ENCODE data around the gene KPNA6. TPM values are rescaled to one million over a fixed set of nuclear protein-coding genes. Genes with fewer than 3 reads are reported as not detected.
"Not testable (repeated sequence)": the region's sequence is repeated elsewhere in the genome, so short reads cannot be mapped to it uniquely, and the experiment has no call there.

The KPNA6 gene
- total and polyA plus RNA-seq, 4 experiments from 2014 or later, result 25.4 to 62.5 (median 42.9) TPM

- Mint-ChIP-seq H3K27ac (no peak overlapping the region), H3K27me3 (no peaks in the 10 kb centered on the region), H3K4me1 (peaks cover 30 to 52% (median 42%) of the 10 kb centered on the region in 4 donors), H3K36me3 (peaks cover 8 to 16% of the 10 kb centered on the region in 2 donors), H3K9me3 (no peaks in the 10 kb centered on the region), H3K4me3 (no peak overlapping the region)
- peaks cover 14% of the 10 kb centered on the region for H3K4me1 ChIP-seq (ENCODE audit: insufficient read depth, low read length)
- POLR2A ChIA-PET (ENCODE audit: partially characterized antibody), result interaction anchor here (1.3 kb wide), 1 partner anchor 29 kb away, joined by 3 read pairs; the partner anchor contains the start of gene KPNA6
- H3K27ac ChIP-seq (ENCODE audit: low read depth, low read length), result no peak overlapping the region
- CTCF ChIA-PET (ENCODE audit: partially characterized antibody), result no interaction called here
- no peak overlapping the region for H3K4me3 ChIP-seq (ENCODE audit: low read length in 2 of 2)
- H3K36me3 ChIP-seq (ENCODE audit: insufficient read depth, low read length), result no peaks in the 10 kb centered on the region
- no peak for DNase-seq
- no peaks in the 10 kb centered on the region for H3K27me3 ChIP-seq (ENCODE audit: insufficient read depth, low read length)
- no peaks in the 10 kb centered on the region for H3K9me3 ChIP-seq (ENCODE audit: control insufficient read depth in 1 of 2, low read length in 2 of 2)
- intact Hi-C loops (cut with micrococcal nuclease), result no loop called here
These were observed 29.3 kb downstream of the KPNA6 start for GRCh38 chr1:32137111-32137510.

- H3K27me3 Mint-ChIP-seq, result no peaks in the 10 kb centered on the region
- DNase-seq, result no peak
- POLR2A ChIA-PET (ENCODE audit: partially characterized antibody), result no interaction called here
- H3K9me3 ChIP-seq (ENCODE audit: control insufficient read depth in 1 of 2, low read length in 2 of 2), result no peaks in the 10 kb centered on the region
- peaks cover 22% of the 10 kb centered on the region for H3K4me1 ChIP-seq (ENCODE audit: insufficient read depth, low read length)
- no peak overlapping the region for H3K4me3 ChIP-seq (ENCODE audit: low read length in 2 of 2)
- H3K36me3 Mint-ChIP-seq, result peaks cover 8 to 14% of the 10 kb centered on the region in 2 donors
- no peaks in the 10 kb centered on the region for H3K36me3 ChIP-seq (ENCODE audit: insufficient read depth, low read length)
- H3K4me1 Mint-ChIP-seq, result peaks cover 38 to 69% (median 55%) of the 10 kb centered on the region in 4 donors
- H3K27me3 ChIP-seq (ENCODE audit: insufficient read depth, low read length), result no peaks in the 10 kb centered on the region
- peak overlapping the region in 4 of 7 donors; percentile 0 to 61 (median 27) for H3K27ac Mint-ChIP-seq
- CTCF ChIA-PET (ENCODE audit: partially characterized antibody), result interaction anchor here (0.9 kb wide), 1 partner anchor 28 kb away, joined by 4 read pairs; no protein-coding TSS in a partner anchor
- H3K27ac ChIP-seq (ENCODE audit: low read depth, low read length), result no peak overlapping the region
- H3K4me3 Mint-ChIP-seq, result peak overlapping the region in 3 of 8 donors; percentile 2 to 50 (median 20)
- intact Hi-C loops (cut with micrococcal nuclease), result no loop called here
- no peaks in the 10 kb centered on the region for H3K9me3 Mint-ChIP-seq
These were observed 31.1 kb downstream of the KPNA6 start for GRCh38 chr1:32138965-32139364.

- no peak overlapping the region for H3K4me3 Mint-ChIP-seq
- H3K27me3 Mint-ChIP-seq, result no peaks in the 10 kb centered on the region
- CTCF ChIA-PET (ENCODE audit: partially characterized antibody), result no interaction called here
- H3K4me1 Mint-ChIP-seq, result peaks cover 41 to 79% (median 60%) of the 10 kb centered on the region in 4 donors
- Histone ChIP-seq H3K9me3 (ENCODE audit: control insufficient read depth in 1 of 2, low read length in 2 of 2) (no peaks in the 10 kb centered on the region), H3K36me3 (ENCODE audit: insufficient read depth, low read length) (no peaks in the 10 kb centered on the region), H3K4me3 (ENCODE audit: low read length in 2 of 2) (no peak overlapping the region), H3K4me1 (ENCODE audit: insufficient read depth, low read length) (peaks cover 27% of the 10 kb centered on the region), H3K27ac (ENCODE audit: low read depth, low read length) (no peak overlapping the region), H3K27me3 (ENCODE audit: insufficient read depth, low read length) (no peaks in the 10 kb centered on the region)
- POLR2A ChIA-PET (ENCODE audit: partially characterized antibody), result no interaction called here
- intact Hi-C loops (cut with micrococcal nuclease), result no loop called here
- peak overlapping the region in 6 of 7 donors; percentile 8 to 77 (median 46) for H3K27ac Mint-ChIP-seq
- no peak for DNase-seq
- H3K36me3 Mint-ChIP-seq, result peaks cover 6 to 17% of the 10 kb centered on the region in 2 donors
- H3K9me3 Mint-ChIP-seq, result peaks cover 0 to 6% (median under 1%) of the 10 kb centered on the region in 8 donors
These were observed 34.8 kb downstream of the KPNA6 start for GRCh38 chr1:32142446-32143301.

DNA sequence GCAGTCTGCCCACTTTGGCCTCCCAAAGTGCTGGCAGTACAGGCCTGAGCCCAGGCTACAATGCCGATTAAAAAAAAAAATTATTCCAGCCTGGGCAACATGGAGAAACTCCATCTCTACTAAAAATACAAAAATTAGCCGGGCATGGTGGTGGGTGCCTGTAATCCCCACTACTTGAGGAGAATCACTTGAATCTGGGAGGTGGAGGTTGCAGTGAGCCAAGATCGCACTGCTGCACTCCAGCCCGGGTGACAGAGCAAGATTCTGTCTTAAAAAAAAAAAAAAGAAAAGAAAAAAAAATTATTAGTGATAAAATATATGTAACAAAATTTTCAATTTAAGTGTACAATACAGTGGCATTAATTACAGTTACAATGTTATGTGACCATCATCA lies 35.4 kb downstream of the KPNA6 start:
- H3K27ac ChIP-seq (ENCODE audit: low read depth, low read length), result not testable (repeated sequence)
- H3K27ac Mint-ChIP-seq, result peak overlapping the region in 4 of 7 donors; percentile 10 to 77 (median 30)

DNA sequence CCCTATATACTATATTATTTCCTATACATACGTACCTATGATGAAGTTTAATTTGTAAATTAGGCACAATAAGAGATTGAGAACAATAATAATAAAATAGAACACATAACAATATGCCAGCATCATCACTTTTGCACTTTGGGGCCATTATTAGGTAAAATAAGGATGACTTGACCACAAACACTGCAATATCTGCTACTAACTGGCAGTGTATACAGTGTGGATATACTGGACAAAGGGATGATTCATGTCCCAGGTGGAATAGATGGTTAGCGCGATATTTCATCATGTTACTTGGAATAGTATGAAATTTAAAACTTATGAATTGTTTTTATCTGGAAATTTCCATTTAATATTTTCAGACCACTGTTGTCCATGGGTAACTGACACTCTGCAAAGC lies 36.2 kb downstream of the KPNA6 start:
- intact Hi-C loops (cut with micrococcal nuclease), result no loop called here
- Histone ChIP-seq H3K27me3 (ENCODE audit: insufficient read depth, low read length) (no peaks in the 10 kb centered on the region), H3K4me1 (ENCODE audit: insufficient read depth, low read length) (peaks cover 20% of the 10 kb centered on the region), H3K27ac (ENCODE audit: low read depth, low read length) (no peak overlapping the region), H3K36me3 (ENCODE audit: insufficient read depth, low read length) (no peaks in the 10 kb centered on the region), H3K4me3 (ENCODE audit: low read length in 2 of 2) (no peak overlapping the region), H3K9me3 (ENCODE audit: control insufficient read depth in 1 of 2, low read length in 2 of 2) (no peaks in the 10 kb centered on the region)
- Mint-ChIP-seq H3K9me3 (peaks cover 0 to 17% (median 10%) of the 10 kb centered on the region in 8 donors), H3K36me3 (peaks cover 19 to 22% of the 10 kb centered on the region in 2 donors), H3K27ac (no peak overlapping the region), H3K4me1 (peaks cover 35 to 69% (median 52%) of the 10 kb centered on the region in 4 donors), H3K27me3 (no peaks in the 10 kb centered on the region), H3K4me3 (no peak overlapping the region)
- CTCF ChIA-PET (ENCODE audit: partially characterized antibody), result no interaction called here
- DNase-seq, result no peak
- POLR2A ChIA-PET (ENCODE audit: partially characterized antibody), result no interaction called here

More for the DNA sequence above, 35.4 kb downstream of the KPNA6 start:
- peaks cover 39 to 76% (median 57%) of the 10 kb centered on the region in 4 donors for H3K4me1 Mint-ChIP-seq
- CTCF ChIA-PET (ENCODE audit: partially characterized antibody); H3K27me3 ChIP-seq (ENCODE audit: insufficient read depth, low read length); H3K9me3 ChIP-seq (ENCODE audit: control insufficient read depth in 1 of 2, low read length in 2 of 2); H3K4me3 ChIP-seq (ENCODE audit: low read length in 2 of 2); H3K27me3 Mint-ChIP-seq; POLR2A ChIA-PET (ENCODE audit: partially characterized antibody); H3K4me3 Mint-ChIP-seq; DNase-seq; H3K36me3 ChIP-seq (ENCODE audit: insufficient read depth, low read length); intact Hi-C loops (cut with micrococcal nuclease): not testable (repeated sequence)
- H3K4me1 ChIP-seq (ENCODE audit: insufficient read depth, low read length), result peaks cover 27% of the 10 kb centered on the region
- H3K9me3 Mint-ChIP-seq, result peaks cover 0 to 12% (median 6%) of the 10 kb centered on the region in 8 donors
- peaks cover 11 to 22% of the 10 kb centered on the region in 2 donors for H3K36me3 Mint-ChIP-seq

- H3K36me3 ChIP-seq (ENCODE audit: insufficient read depth, low read length); DNase-seq; H3K27ac ChIP-seq (ENCODE audit: low read depth, low read length); H3K27me3 Mint-ChIP-seq; H3K4me1 ChIP-seq (ENCODE audit: insufficient read depth, low read length); POLR2A ChIA-PET (ENCODE audit: partially characterized antibody); H3K4me3 Mint-ChIP-seq; H3K9me3 ChIP-seq (ENCODE audit: control insufficient read depth in 1 of 2, low read length in 2 of 2); H3K27me3 ChIP-seq (ENCODE audit: insufficient read depth, low read length); H3K4me3 ChIP-seq (ENCODE audit: low read length in 2 of 2); intact Hi-C loops (cut with micrococcal nuclease); CTCF ChIA-PET (ENCODE audit: partially characterized antibody): not testable (repeated sequence)
- H3K4me1 Mint-ChIP-seq, result peaks cover 22 to 56% (median 43%) of the 10 kb centered on the region in 4 donors
- peaks cover 22 to 24% of the 10 kb centered on the region in 2 donors for H3K36me3 Mint-ChIP-seq
- peaks cover 0 to 18% (median 11%) of the 10 kb centered on the region in 8 donors for H3K9me3 Mint-ChIP-seq
- H3K27ac Mint-ChIP-seq, result peak overlapping the region in 1 of 7 donors; percentile 47
These were observed 39.9 kb downstream of the KPNA6 start for GRCh38 chr1:32147799-32148198.

- H3K36me3 ChIP-seq (ENCODE audit: insufficient read depth, low read length), result peaks cover under 1% of the 10 kb centered on the region
- H3K36me3 Mint-ChIP-seq, result peaks cover 24 to 29% of the 10 kb centered on the region in 2 donors
- POLR2A ChIA-PET (ENCODE audit: partially characterized antibody), result no interaction called here
- H3K27me3 ChIP-seq (ENCODE audit: insufficient read depth, low read length), result no peaks in the 10 kb centered on the region
- H3K27ac ChIP-seq (ENCODE audit: low read depth, low read length), result no peak overlapping the region
- H3K27ac Mint-ChIP-seq, result peak overlapping the region in 2 of 7 donors; percentile 7 to 29
- peaks cover 10 to 30% (median 23%) of the 10 kb centered on the region in 4 donors for H3K4me1 Mint-ChIP-seq
- DNase-seq, result no peak
- CTCF ChIA-PET (ENCODE audit: partially characterized antibody), result interaction anchor here (0.5 to 1.1 kb wide), 2 partner anchors 66 to 171 kb away, joined by 3 to 4 read pairs; no protein-coding TSS in a partner anchor
- no peaks in the 10 kb centered on the region for H3K27me3 Mint-ChIP-seq
- no peaks in the 10 kb centered on the region for H3K4me1 ChIP-seq (ENCODE audit: insufficient read depth, low read length)
- no peak overlapping the region for H3K4me3 ChIP-seq (ENCODE audit: low read length in 2 of 2)
- H3K9me3 Mint-ChIP-seq, result peaks cover 0 to 18% (median 11%) of the 10 kb centered on the region in 8 donors
- intact Hi-C loops (cut with micrococcal nuclease), result no loop called here
- no peaks in the 10 kb centered on the region for H3K9me3 ChIP-seq (ENCODE audit: control insufficient read depth in 1 of 2, low read length in 2 of 2)
- H3K4me3 Mint-ChIP-seq, result no peak overlapping the region
These were observed 43.0 kb downstream of the KPNA6 start for GRCh38 chr1:32150847-32151246.
